GM08714 (cell line): ENCODE measurements around the gene LPO.

Experiments
- H3K4me3 ChIP-seq: fragments of 200-500 bp; sonication (Bioruptor generic); 2 replicates; pipeline ENCODE4 v1.5.1; 2014; ENCODE audit warnings: mild to moderate bottlenecking, low read length, inconsistent platforms
- ZNF274 ChIP-seq: IDR thresholded peaks from 2 replicates; pipeline ENCODE4 v1.6.1; 2012; ENCODE audit warnings: mild to moderate bottlenecking, low read depth, low read length

LPO gene

GRCh38 chr17:58238147-58238634 lies at the start of gene LPO:
TSS of gene LPO (plus strand) at chr17:58238584. CDS start at chr17:58242980, 4,396 bp downstream.
- TF ChIP-seq ZNF274: no peak
- no peak within 1 kb of the TSS for H3K4me3 ChIP-seq

GRCh38 chr17:58189436-58190146 lies 48.8 kb upstream of the LPO start:
- no peak overlapping the region for H3K4me3 ChIP-seq
- TF ChIP-seq ZNF274: no peak

GRCh38 chr17:58191241-58191896 lies 47.0 kb upstream of the LPO start:
- no peak overlapping the region for H3K4me3 ChIP-seq
- no peak for TF ChIP-seq ZNF274

- no peak within 1 kb of the TSS for H3K4me3 ChIP-seq
- TF ChIP-seq ZNF274: no peak
Observed at GRCh38 chr17:58192612-58193011, 45.8 kb upstream of the LPO start, which contains the start of gene EPX. TSS of gene EPX (plus strand) at chr17:58192726. CDS start at chr17:58192847, 121 bp downstream.

- H3K4me3 ChIP-seq: no peak overlapping the region
- TF ChIP-seq ZNF274: no peak
Observed at GRCh38 chr17:58193641-58194255, 44.6 kb upstream of the LPO start.

- no peak for TF ChIP-seq ZNF274
Observed at GRCh38 chr17:58195518-58196123, 42.8 kb upstream of the LPO start.

GRCh38 chr17:58196610-58197009 lies 41.8 kb upstream of the LPO start:
- no peak for TF ChIP-seq ZNF274
- H3K4me3 ChIP-seq: no peak overlapping the region

More at GRCh38 chr17:58195518-58196123, 42.8 kb upstream of the LPO start:
- no peak overlapping the region for H3K4me3 ChIP-seq

GRCh38 chr17:58200024-58200633 lies 38.3 kb upstream of the LPO start:
- no peak for TF ChIP-seq ZNF274
- H3K4me3 ChIP-seq: no peak overlapping the region

- no peak for TF ChIP-seq ZNF274
- H3K4me3 ChIP-seq: no peak overlapping the region
Observed at GRCh38 chr17:58202859-58203258, 35.5 kb upstream of the LPO start.

- TF ChIP-seq ZNF274: no peak
- no peak overlapping the region for H3K4me3 ChIP-seq
Observed at GRCh38 chr17:58204796-58205195, 33.6 kb upstream of the LPO start.

- no peak for TF ChIP-seq ZNF274
- no peak overlapping the region for H3K4me3 ChIP-seq
Observed at GRCh38 chr17:58205936-58206335, 32.4 kb upstream of the LPO start.

- H3K4me3 ChIP-seq: no peak overlapping the region
- no peak for TF ChIP-seq ZNF274
Observed at GRCh38 chr17:58207451-58207850, 30.9 kb upstream of the LPO start.

- no peak for TF ChIP-seq ZNF274
- no peak overlapping the region for H3K4me3 ChIP-seq
Observed at GRCh38 chr17:58208344-58208743, 30.0 kb upstream of the LPO start.

GRCh38 chr17:58210922-58211321 lies 27.5 kb upstream of the LPO start:
- no peak for TF ChIP-seq ZNF274

More at GRCh38 chr17:58210922-58211321, 27.5 kb upstream of the LPO start:
- H3K4me3 ChIP-seq: no peak overlapping the region
